GM21526 (cell line): ENCODE measurements around the gene DCLK1.
"Not testable (repeated sequence)": the region's sequence is repeated elsewhere in the genome, so short reads cannot be mapped to it uniquely, and the experiment has no call there.

Experiments
- ATAC-seq: cut with Tn5 transposase; IDR thresholded peaks from one replicate; pipeline ENCODE4 v1.9.1; 2021; ENCODE audit warnings: moderate library complexity; ENCODE audit not compliant: unreplicated experiment, low FRiP score

Gene DCLK1

GRCh38 chr13:35992964-35993363, 138.2 kb downstream of the DCLK1 start:
- no peak for ATAC-seq

- no peak for ATAC-seq
Observed at GRCh38 chr13:35990196-35990595, 141.0 kb downstream of the DCLK1 start.

- no peak for ATAC-seq
Observed at GRCh38 chr13:35988648-35989081, 142.5 kb downstream of the DCLK1 start.

- no peak for ATAC-seq
Observed at GRCh38 chr13:35987572-35988513, 143.3 kb downstream of the DCLK1 start.

- ATAC-seq: no peak
Observed at GRCh38 chr13:35984776-35985453, 146.3 kb downstream of the DCLK1 start.

GRCh38 chr13:35984287-35984686, 146.9 kb downstream of the DCLK1 start:
- no peak for ATAC-seq

GRCh38 chr13:35983703-35984102, 147.5 kb downstream of the DCLK1 start:
- ATAC-seq: not testable (repeated sequence)

- no peak for ATAC-seq
Observed at GRCh38 chr13:35983206-35983605, 148.0 kb downstream of the DCLK1 start.

GRCh38 chr13:35979361-35979951, 151.7 kb downstream of the DCLK1 start:
- no peak for ATAC-seq

- ATAC-seq: no peak
Observed at GRCh38 chr13:35978607-35979316, 152.4 kb downstream of the DCLK1 start.

- no peak for ATAC-seq
Observed at GRCh38 chr13:35977060-35977459, 154.1 kb downstream of the DCLK1 start.

GRCh38 chr13:35976126-35976525, 155.1 kb downstream of the DCLK1 start:
- ATAC-seq: no peak

GRCh38 chr13:35966951-35967350, 164.2 kb downstream of the DCLK1 start:
- ATAC-seq: not testable (repeated sequence)

GRCh38 chr13:35966024-35966423, 165.2 kb downstream of the DCLK1 start:
- ATAC-seq: no peak

GRCh38 chr13:35965226-35965927, 165.8 kb downstream of the DCLK1 start:
- ATAC-seq: no peak

GRCh38 chr13:35964863-35965180, 166.4 kb downstream of the DCLK1 start:
- ATAC-seq: no peak

- no peak for ATAC-seq
Observed at GRCh38 chr13:35964011-35964862, 166.9 kb downstream of the DCLK1 start.

- no peak for ATAC-seq
Observed at GRCh38 chr13:35961461-35962220, 169.5 kb downstream of the DCLK1 start.

GRCh38 chr13:35961002-35961401, 170.2 kb downstream of the DCLK1 start:
- ATAC-seq: no peak
